Stimulated activated CD8-positive, alpha-beta memory T cell treated with anti-CD3 and anti-CD28 coated beads, Interleukin-4, amount 100 ng/mL, for 4 hours (primary cell): ENCODE results near the gene PDE11A.

Experiments used
- DNase-seq, 2 donors: peaks; one replicate each; pipeline ENCODE4 v3.0.0-alpha.2; 2020; ENCODE audit warnings: low read depth in 2 of 2, low spot score in 1 of 2

Gene PDE11A

GRCh38 chr2:177730363-177730762 lies 342.2 kb downstream of the PDE11A start:
- DNase-seq = no peak

DNA sequence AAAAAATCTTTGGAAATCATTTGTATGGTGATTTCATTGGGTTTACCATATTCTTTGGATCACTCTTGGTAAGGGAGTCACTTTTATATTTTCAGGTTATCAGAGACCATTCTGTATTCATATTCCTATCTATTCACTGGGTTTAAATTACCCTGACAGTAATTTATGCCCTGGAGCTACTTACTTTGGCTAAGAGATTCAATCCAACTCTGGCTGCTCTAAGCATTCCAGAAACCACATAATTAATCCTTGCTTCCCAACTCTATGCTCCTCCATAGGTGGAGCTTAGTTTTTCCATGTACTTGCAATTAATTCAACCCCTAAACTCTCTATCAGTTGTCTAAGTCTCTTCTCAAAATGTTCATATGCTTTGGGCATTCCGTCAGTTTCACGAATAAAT lies 343.7 kb downstream of the PDE11A start:
- no peak for DNase-seq

GRCh38 chr2:177728399-177728765 lies 344.2 kb downstream of the PDE11A start:
- DNase-seq = no peak

GRCh38 chr2:177727577-177728398 lies 344.8 kb downstream of the PDE11A start:
- DNase-seq = no peak

DNA sequence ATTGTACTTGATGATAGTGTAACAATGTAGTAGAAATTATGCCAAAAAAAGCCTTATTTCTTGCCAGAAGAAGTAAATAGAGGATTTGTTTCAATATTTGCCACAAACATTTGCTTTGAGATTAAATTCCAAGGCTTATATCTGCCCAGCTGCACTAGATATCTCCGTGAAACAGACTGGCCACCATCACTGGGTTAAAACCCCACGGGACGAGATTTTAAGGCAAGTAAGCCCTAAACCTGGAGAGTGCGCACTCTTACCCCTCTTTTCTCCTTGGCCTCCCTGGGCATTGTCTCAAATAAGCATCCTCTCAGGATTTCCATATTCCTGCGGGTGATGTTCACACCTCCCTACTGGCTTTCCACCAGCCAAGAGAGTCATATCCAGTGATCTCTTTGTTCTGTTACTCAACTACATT lies 345.6 kb downstream of the PDE11A start:
- no peak for DNase-seq

DNA sequence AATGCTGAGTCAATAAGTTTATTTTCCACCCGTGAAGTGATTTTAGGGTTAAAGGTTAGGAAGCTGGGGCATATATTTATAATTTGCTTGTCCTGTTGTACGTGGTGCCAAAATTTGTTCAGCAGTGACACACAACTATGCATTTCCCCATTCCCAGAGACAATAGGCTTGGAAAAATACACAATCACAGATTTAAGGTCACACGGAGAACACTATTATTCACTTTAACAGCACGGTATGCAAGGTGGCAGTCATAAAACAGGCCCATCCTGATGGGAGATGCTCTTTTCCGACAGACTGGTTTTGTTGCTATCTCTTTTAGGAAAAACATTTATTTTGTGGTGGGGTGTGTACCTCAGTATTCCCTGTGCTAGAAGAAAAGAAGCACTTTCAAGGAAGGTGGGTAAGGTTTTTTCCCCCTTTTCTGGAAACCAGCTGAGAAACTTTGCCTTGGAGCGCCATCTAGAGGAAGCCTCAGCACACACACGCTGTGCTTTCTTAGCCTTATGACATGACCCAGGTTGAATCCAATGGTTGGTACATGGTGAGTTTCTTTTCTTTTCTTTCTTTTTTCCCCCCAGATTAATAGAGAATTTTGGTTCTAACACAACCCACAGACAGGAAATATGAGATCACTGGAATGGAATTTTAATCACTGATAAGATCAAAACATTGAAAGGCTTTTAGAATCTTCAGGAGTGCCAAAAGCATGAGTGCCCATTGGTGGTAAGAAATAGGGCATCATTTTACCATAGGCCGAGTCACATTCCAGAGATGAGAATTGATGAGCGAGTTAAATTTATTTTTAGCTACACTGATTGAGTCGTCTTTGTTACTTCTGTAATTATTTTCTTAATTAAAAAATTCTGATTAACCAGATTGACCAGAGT lies 347.9 kb downstream of the PDE11A start:
- no peak for DNase-seq

- DNase-seq = no peak
These were observed 349.3 kb downstream of the PDE11A start for GRCh38 chr2:177723235-177723634.

- DNase-seq = no peak
These were observed 350.6 kb downstream of the PDE11A start for GRCh38 chr2:177721818-177722567.

- DNase-seq = no peak
These were observed 351.5 kb downstream of the PDE11A start for GRCh38 chr2:177721087-177721486.

DNA sequence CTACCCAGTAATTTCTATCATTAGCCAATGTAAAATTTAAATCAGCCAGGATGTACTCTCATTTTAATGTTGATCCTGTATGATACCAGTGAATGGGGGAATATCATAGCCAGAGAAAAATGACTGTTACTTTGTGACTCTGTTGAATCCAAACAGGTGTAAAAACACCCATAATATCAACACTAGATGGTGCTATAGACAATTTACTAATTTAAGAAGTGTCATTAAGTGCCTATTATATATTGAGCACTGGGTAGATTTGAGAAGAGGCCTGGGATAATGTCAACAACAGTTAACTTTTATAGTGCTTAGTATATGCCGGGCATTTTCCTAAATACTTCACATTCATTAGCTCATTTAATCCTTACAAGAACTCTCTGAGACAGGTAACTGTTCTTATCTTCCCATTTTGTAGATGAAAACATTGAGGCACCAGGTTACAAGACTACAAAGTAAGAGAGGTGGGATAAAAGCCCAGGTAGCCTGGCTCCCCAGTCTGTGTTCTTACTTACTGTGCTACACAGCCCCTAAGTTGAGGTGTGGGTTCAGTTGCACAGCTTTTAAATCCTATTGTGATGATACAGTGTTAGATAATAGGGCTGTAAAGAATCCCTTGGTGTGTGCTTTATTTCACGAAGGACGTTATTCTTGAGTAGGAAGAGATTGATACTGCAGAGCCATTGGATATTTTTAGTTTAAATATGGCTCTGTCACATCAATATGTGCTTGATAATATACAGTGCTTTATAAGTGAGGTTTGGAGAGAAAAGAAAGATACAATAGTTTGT lies 354.6 kb downstream of the PDE11A start:
- no peak for DNase-seq

GRCh38 chr2:177716484-177716883 lies 356.1 kb downstream of the PDE11A start:
- no peak for DNase-seq

DNA sequence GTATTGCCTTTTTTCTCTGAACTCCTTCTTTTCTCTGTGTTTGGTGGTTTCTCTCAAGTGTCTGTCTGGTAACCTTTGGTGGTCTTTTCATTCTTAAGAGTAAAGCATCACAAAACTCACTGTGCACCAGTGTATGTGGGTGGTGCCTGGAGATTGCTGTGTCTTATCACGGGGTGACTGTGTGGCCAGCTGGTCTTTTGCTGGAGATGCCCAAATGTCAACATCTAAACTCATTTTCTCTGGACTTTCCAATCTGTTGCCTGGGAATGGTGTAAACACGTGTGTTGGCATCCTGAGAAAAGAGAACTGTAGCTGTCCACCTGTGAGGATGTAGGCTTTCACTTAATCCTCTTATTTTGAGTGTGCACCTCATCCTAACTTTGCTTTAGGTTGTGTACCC lies 356.8 kb downstream of the PDE11A start:
- no peak for DNase-seq

GRCh38 chr2:177714704-177715103 lies 357.9 kb downstream of the PDE11A start:
- no peak for DNase-seq

DNA sequence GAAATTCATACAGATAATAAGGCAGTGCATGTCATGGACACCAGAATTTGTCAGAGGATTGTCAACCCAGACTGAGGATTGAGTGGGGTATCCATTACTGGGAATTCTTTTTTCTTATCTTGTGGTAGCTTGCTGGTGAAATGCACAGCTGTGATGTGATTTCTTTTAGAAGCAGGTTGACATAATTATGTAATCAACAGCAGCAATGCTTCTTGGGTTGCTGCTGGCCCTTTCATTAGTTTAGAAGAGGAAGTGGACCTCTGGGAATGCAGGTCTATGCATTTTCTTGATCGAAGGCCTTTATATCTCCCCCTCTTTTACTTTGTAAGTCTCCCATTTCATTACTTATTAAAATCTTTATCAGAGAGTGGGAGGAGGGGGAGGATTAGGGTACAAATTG lies 360.1 kb downstream of the PDE11A start:
- DNase-seq = no peak

DNA sequence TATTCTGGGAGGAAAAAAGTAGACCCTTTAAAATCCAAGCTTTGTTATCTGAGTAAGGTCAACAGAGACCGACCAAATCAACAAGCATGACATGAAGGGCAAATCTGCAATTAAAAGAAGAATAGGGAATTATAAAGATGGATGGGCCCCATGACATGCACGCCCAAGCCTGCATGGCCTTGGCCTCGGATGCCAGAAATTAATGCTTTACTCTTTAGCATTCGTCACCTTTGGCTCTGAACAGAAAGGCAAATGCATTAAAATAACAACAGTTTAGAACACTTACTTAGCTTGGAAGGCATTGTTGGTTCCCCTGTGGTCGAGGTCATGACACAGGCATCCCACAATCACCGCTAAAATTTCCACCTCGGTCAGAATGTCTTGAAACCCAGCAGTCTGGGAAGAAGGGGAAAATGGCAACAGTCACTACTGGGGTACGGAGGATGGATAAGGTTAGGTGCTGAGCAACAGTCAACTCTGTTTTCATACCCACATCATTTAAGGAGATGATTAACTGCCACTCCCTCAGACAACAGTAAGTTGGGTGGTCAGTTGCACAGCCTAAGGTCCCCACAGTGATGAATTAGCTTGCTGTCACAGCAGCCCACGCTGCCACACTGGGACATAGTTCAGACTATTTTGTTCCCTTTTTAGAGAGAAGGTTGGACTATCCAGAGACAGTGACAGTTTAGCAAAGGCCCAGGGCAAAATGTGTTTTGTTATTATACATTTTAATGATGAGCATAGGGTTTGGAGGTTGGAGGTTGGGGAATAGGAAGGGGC lies 360.9 kb downstream of the PDE11A start:
- no peak for DNase-seq

DNA sequence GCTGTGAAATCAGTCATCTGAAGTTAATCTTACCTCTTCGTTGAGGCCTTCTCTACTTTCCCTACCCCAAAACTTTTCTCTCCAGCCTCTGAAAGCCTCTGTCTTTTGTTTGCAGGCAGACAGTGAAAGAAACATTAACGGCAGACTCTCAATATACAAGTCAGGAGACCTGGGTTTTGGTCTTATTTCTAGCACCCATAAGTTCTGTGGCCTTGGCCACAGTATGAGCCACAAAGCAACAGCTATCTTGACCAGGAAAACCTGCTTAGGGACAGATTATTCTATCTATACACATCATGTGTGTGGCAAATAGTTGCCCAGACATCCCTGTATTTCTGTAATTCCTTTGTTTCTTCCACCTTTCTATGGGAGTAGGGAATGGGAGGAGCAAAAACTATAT lies 361.7 kb downstream of the PDE11A start:
- no peak for DNase-seq

DNA sequence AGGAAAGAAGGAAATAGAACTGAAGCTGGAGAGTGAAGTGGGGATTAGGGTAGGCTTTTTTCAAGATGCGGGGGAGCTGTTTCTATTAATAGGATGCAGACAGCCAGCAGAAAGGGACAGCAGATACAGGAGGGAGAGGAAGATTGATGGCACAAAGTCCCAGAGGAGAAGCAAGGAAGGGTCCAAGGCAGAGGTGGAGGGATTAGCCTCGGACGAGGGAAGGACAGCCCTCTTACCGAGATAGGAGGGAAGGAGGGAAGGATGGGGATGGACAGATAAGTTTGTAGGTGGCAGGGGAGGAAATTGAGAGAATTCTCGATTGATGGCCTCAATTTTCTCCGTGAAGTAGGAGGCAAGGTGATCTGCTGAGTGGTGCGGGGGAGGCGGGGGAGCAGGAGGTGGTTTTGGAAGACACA lies 362.6 kb downstream of the PDE11A start:
- no peak for DNase-seq

- no peak for DNase-seq
These were observed 363.7 kb downstream of the PDE11A start for GRCh38 chr2:177708660-177709444.

DNA sequence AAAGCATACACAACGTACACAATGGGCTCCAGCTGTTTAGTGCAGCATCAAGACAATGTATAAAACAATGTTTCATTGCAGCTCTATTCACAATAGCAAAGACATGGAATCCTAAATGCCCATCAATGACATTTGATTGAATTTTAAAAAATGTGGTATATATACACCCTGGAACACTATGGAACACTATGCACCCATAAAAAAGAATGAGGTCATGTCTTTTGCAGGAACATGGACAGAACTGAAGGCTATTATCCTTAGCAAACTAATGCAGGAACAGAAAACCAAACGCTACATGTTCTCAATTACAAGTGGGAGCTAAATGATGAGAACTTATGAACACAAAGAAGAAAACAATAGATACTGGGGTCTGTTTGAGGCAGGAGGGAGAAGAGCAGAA lies 364.5 kb downstream of the PDE11A start:
- no peak for DNase-seq
